WTC11 (cell line): Measurements from ENCODE around the gene MED10. TPM values are rescaled to one million over a fixed set of nuclear protein-coding genes. Genes with fewer than 3 reads are reported as not detected.

Source experiments
- CREB1 ChIP-seq: sonication (generic); formaldehyde crosslinking; IDR thresholded peaks from 2 replicates; pipeline ENCODE4 v1.8.0; 2023; ENCODE audit warnings: mild to moderate bottlenecking, missing genetic modification reagents
- FOXJ3 ChIP-seq: sonication (generic); formaldehyde crosslinking; IDR thresholded peaks from 2 replicates; pipeline ENCODE4 v1.9.0; 2021; ENCODE audit warnings: missing genetic modification reagents, mild to moderate bottlenecking, borderline replicate concordance
- FOXP1 ChIP-seq: sonication (generic); formaldehyde crosslinking; IDR thresholded peaks from 2 replicates; pipeline ENCODE4 v1.8.0; 2022; ENCODE audit warnings: missing genetic modification reagents, mild to moderate bottlenecking, moderate library complexity, borderline replicate concordance
- IRF2 ChIP-seq: sonication (generic); formaldehyde crosslinking; IDR thresholded peaks from 2 replicates; pipeline ENCODE4 v1.8.0; 2022; ENCODE audit warnings: low read depth, missing genetic modification reagents, borderline replicate concordance
- JUN ChIP-seq: sonication (generic); formaldehyde crosslinking; IDR thresholded peaks from 2 replicates; pipeline ENCODE4 v1.8.0; 2023; ENCODE audit warnings: mild to moderate bottlenecking, missing genetic modification reagents
- MXD4 ChIP-seq: fragments of 250-450 bp; sonication (Bioruptor Pico); IDR thresholded peaks from 2 replicates; pipeline ENCODE4 v1.8.0; 2021; ENCODE audit warnings: mild to moderate bottlenecking, moderate library complexity, borderline replicate concordance
- SMAD3 ChIP-seq: sonication (generic); formaldehyde crosslinking; IDR thresholded peaks from 2 replicates; pipeline ENCODE4 v1.8.0; 2022; ENCODE audit warnings: missing genetic modification reagents, mild to moderate bottlenecking, borderline replicate concordance
- SMAD4 ChIP-seq: sonication (generic); formaldehyde crosslinking; IDR thresholded peaks from 2 replicates; pipeline ENCODE4 v1.8.0; 2022; ENCODE audit warnings: mild to moderate bottlenecking, missing genetic modification reagents
- TEAD4 ChIP-seq: sonication (generic); formaldehyde crosslinking; IDR thresholded peaks from 2 replicates; pipeline ENCODE4 v1.8.0; 2022; ENCODE audit warnings: mild to moderate bottlenecking, missing genetic modification reagents
- total RNA-seq: library from RNA; stranded (reverse); gene quantifications from 3 replicates; pipeline ENCODE4 v1.2.3, GENCODE V29; 2021
- TF ChIP-seq, protein P1 (sequence below): fragments of 250-450 bp; sonication (Bioruptor Pico); IDR thresholded peaks from 2 replicates; pipeline ENCODE4 v1.9.0; 2021; ENCODE audit warnings: mild to moderate bottlenecking, borderline replicate concordance
- TF ChIP-seq, protein P2 (sequence below): sonication (generic); formaldehyde crosslinking; conservative IDR thresholded peaks from 2 replicates; pipeline ENCODE4 v1.8.1; 2023; ENCODE audit warnings: mild to moderate bottlenecking, low read depth, missing genetic modification reagents, moderate library complexity
- TF ChIP-seq, protein P3 (sequence below): sonication (generic); formaldehyde crosslinking; IDR thresholded peaks from 2 replicates; pipeline ENCODE4 v1.8.0; 2022; ENCODE audit warnings: mild to moderate bottlenecking, missing genetic modification reagents
- TF ChIP-seq, protein P4 (sequence below): sonication (generic); formaldehyde crosslinking; IDR thresholded peaks from 2 replicates; pipeline ENCODE4 v1.8.1; 2023; ENCODE audit warnings: mild to moderate bottlenecking, missing genetic modification reagents
- TF ChIP-seq, protein P5 (sequence below): sonication (generic); formaldehyde crosslinking; IDR thresholded peaks from 2 replicates; pipeline ENCODE4 v1.8.1; 2023; ENCODE audit warnings: mild to moderate bottlenecking, missing genetic modification reagents, borderline replicate concordance
- TF ChIP-seq, protein P6 (sequence below): sonication (generic); formaldehyde crosslinking; IDR thresholded peaks from 2 replicates; pipeline ENCODE4 v1.8.1; 2023; ENCODE audit warnings: mild to moderate bottlenecking, moderate library complexity, missing genetic modification reagents
- TF ChIP-seq, protein P7 (sequence below): sonication (generic); formaldehyde crosslinking; IDR thresholded peaks from 2 replicates; pipeline ENCODE4 v1.8.1; 2022; ENCODE audit warnings: mild to moderate bottlenecking, moderate library complexity, missing genetic modification reagents
- TF ChIP-seq, protein P8 (sequence below): fragments of 250-450 bp; sonication (Bioruptor Pico); IDR thresholded peaks from 2 replicates; pipeline ENCODE4 v1.9.0; 2021; ENCODE audit warnings: mild to moderate bottlenecking

Gene MED10
- total RNA-seq, 1 experiment from 2014 or later: 17.2 TPM

DNA sequence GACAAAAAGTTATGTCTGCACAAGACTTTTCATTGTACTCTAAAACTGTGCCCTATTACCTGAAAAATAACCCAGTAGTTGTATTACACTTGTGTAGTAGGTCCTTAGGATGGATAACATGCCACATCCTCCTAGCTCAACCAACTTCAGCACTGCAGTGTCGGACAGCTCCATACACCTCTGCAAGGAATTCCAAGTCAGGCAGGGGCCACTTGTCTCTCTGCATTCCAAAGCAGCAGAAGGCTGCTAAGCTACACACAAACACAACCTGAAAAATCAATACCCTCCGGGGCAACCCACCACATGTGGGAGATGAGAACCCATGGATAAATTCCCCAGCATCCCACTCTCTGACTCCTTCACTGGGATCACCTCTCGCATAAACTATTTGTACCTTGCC is 50.2 kb downstream of the MED10 start (continued):
- TF ChIP-seq, protein P1, sequence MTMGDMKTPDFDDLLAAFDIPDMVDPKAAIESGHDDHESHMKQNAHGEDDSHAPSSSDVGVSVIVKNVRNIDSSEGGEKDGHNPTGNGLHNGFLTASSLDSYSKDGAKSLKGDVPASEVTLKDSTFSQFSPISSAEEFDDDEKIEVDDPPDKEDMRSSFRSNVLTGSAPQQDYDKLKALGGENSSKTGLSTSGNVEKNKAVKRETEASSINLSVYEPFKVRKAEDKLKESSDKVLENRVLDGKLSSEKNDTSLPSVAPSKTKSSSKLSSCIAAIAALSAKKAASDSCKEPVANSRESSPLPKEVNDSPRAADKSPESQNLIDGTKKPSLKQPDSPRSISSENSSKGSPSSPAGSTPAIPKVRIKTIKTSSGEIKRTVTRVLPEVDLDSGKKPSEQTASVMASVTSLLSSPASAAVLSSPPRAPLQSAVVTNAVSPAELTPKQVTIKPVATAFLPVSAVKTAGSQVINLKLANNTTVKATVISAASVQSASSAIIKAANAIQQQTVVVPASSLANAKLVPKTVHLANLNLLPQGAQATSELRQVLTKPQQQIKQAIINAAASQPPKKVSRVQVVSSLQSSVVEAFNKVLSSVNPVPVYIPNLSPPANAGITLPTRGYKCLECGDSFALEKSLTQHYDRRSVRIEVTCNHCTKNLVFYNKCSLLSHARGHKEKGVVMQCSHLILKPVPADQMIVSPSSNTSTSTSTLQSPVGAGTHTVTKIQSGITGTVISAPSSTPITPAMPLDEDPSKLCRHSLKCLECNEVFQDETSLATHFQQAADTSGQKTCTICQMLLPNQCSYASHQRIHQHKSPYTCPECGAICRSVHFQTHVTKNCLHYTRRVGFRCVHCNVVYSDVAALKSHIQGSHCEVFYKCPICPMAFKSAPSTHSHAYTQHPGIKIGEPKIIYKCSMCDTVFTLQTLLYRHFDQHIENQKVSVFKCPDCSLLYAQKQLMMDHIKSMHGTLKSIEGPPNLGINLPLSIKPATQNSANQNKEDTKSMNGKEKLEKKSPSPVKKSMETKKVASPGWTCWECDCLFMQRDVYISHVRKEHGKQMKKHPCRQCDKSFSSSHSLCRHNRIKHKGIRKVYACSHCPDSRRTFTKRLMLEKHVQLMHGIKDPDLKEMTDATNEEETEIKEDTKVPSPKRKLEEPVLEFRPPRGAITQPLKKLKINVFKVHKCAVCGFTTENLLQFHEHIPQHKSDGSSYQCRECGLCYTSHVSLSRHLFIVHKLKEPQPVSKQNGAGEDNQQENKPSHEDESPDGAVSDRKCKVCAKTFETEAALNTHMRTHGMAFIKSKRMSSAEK (CRISPR knock-in tag): no peak
- TF ChIP-seq, protein P2, sequence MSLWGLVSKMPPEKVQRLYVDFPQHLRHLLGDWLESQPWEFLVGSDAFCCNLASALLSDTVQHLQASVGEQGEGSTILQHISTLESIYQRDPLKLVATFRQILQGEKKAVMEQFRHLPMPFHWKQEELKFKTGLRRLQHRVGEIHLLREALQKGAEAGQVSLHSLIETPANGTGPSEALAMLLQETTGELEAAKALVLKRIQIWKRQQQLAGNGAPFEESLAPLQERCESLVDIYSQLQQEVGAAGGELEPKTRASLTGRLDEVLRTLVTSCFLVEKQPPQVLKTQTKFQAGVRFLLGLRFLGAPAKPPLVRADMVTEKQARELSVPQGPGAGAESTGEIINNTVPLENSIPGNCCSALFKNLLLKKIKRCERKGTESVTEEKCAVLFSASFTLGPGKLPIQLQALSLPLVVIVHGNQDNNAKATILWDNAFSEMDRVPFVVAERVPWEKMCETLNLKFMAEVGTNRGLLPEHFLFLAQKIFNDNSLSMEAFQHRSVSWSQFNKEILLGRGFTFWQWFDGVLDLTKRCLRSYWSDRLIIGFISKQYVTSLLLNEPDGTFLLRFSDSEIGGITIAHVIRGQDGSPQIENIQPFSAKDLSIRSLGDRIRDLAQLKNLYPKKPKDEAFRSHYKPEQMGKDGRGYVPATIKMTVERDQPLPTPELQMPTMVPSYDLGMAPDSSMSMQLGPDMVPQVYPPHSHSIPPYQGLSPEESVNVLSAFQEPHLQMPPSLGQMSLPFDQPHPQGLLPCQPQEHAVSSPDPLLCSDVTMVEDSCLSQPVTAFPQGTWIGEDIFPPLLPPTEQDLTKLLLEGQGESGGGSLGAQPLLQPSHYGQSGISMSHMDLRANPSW (CRISPR knock-in tag): no peak
- TF ChIP-seq, protein P3, sequence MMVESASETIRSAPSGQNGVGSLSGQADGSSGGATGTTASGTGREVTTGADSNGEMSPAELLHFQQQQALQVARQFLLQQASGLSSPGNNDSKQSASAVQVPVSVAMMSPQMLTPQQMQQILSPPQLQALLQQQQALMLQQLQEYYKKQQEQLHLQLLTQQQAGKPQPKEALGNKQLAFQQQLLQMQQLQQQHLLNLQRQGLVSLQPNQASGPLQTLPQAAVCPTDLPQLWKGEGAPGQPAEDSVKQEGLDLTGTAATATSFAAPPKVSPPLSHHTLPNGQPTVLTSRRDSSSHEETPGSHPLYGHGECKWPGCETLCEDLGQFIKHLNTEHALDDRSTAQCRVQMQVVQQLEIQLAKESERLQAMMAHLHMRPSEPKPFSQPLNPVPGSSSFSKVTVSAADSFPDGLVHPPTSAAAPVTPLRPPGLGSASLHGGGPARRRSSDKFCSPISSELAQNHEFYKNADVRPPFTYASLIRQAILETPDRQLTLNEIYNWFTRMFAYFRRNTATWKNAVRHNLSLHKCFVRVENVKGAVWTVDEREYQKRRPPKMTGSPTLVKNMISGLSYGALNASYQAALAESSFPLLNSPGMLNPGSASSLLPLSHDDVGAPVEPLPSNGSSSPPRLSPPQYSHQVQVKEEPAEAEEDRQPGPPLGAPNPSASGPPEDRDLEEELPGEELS (CRISPR knock-in tag): peak; percentile 41; the same call in 1 of the 2 replicates
- TF ChIP-seq CREB1 (CRISPR knock-in tag) (no peak), FOXP1 (CRISPR knock-in tag) (no peak), IRF2 (no peak), TEAD4 (CRISPR knock-in tag) (peak; percentile 90), SMAD4 (CRISPR knock-in tag) (0 out of 2 replicates have a peak, but pooled peaks have one; percentile 50), MXD4 (no peak), SMAD3 (CRISPR knock-in tag) (peak; percentile 63; the same call in 1 of the 2 replicates), FOXJ3 (CRISPR knock-in tag) (no peak), JUN (CRISPR knock-in tag) (no peak)
- TF ChIP-seq, protein P4, sequence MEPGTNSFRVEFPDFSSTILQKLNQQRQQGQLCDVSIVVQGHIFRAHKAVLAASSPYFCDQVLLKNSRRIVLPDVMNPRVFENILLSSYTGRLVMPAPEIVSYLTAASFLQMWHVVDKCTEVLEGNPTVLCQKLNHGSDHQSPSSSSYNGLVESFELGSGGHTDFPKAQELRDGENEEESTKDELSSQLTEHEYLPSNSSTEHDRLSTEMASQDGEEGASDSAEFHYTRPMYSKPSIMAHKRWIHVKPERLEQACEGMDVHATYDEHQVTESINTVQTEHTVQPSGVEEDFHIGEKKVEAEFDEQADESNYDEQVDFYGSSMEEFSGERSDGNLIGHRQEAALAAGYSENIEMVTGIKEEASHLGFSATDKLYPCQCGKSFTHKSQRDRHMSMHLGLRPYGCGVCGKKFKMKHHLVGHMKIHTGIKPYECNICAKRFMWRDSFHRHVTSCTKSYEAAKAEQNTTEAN (CRISPR knock-in tag): no peak
- TF ChIP-seq, protein P5, sequence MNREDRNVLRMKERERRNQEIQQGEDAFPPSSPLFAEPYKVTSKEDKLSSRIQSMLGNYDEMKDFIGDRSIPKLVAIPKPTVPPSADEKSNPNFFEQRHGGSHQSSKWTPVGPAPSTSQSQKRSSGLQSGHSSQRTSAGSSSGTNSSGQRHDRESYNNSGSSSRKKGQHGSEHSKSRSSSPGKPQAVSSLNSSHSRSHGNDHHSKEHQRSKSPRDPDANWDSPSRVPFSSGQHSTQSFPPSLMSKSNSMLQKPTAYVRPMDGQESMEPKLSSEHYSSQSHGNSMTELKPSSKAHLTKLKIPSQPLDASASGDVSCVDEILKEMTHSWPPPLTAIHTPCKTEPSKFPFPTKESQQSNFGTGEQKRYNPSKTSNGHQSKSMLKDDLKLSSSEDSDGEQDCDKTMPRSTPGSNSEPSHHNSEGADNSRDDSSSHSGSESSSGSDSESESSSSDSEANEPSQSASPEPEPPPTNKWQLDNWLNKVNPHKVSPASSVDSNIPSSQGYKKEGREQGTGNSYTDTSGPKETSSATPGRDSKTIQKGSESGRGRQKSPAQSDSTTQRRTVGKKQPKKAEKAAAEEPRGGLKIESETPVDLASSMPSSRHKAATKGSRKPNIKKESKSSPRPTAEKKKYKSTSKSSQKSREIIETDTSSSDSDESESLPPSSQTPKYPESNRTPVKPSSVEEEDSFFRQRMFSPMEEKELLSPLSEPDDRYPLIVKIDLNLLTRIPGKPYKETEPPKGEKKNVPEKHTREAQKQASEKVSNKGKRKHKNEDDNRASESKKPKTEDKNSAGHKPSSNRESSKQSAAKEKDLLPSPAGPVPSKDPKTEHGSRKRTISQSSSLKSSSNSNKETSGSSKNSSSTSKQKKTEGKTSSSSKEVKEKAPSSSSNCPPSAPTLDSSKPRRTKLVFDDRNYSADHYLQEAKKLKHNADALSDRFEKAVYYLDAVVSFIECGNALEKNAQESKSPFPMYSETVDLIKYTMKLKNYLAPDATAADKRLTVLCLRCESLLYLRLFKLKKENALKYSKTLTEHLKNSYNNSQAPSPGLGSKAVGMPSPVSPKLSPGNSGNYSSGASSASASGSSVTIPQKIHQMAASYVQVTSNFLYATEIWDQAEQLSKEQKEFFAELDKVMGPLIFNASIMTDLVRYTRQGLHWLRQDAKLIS (CRISPR knock-in tag): no peak
- TF ChIP-seq, protein P6, sequence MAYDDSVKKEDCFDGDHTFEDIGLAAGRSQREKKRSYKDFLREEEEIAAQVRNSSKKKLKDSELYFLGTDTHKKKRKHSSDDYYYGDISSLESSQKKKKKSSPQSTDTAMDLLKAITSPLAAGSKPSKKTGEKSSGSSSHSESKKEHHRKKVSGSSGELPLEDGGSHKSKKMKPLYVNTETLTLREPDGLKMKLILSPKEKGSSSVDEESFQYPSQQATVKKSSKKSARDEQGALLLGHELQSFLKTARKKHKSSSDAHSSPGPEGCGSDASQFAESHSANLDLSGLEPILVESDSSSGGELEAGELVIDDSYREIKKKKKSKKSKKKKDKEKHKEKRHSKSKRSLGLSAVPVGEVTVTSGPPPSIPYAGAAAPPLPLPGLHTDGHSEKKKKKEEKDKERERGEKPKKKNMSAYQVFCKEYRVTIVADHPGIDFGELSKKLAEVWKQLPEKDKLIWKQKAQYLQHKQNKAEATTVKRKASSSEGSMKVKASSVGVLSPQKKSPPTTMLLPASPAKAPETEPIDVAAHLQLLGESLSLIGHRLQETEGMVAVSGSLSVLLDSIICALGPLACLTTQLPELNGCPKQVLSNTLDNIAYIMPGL (CRISPR knock-in tag): no peak
- TF ChIP-seq, protein P7, sequence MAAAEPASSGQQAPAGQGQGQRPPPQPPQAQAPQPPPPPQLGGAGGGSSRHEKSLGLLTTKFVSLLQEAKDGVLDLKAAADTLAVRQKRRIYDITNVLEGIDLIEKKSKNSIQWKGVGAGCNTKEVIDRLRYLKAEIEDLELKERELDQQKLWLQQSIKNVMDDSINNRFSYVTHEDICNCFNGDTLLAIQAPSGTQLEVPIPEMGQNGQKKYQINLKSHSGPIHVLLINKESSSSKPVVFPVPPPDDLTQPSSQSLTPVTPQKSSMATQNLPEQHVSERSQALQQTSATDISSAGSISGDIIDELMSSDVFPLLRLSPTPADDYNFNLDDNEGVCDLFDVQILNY (CRISPR knock-in tag): no peak
- TF ChIP-seq, protein P8, sequence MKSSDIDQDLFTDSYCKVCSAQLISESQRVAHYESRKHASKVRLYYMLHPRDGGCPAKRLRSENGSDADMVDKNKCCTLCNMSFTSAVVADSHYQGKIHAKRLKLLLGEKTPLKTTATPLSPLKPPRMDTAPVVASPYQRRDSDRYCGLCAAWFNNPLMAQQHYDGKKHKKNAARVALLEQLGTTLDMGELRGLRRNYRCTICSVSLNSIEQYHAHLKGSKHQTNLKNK (CRISPR knock-in tag): no peak
